HG03103 (cell line): ENCODE results near the gene CACNB2.
A peak's percentile ranks its signal among the peaks of the same experiment; 100 is the strongest.

ENCODE experiments used
- ATAC-seq: cut with Tn5 transposase; IDR thresholded peaks from one replicate; pipeline ENCODE4 v1.9.1; 2021; ENCODE audit warnings: low read depth; ENCODE audit not compliant: unreplicated experiment

Gene CACNB2

GRCh38 chr10:18140149-18140956 lies at the start of gene CACNB2:
CACNB2 (plus strand) TSS chr10:18140424.
- ATAC-seq, result no peak

DNA sequence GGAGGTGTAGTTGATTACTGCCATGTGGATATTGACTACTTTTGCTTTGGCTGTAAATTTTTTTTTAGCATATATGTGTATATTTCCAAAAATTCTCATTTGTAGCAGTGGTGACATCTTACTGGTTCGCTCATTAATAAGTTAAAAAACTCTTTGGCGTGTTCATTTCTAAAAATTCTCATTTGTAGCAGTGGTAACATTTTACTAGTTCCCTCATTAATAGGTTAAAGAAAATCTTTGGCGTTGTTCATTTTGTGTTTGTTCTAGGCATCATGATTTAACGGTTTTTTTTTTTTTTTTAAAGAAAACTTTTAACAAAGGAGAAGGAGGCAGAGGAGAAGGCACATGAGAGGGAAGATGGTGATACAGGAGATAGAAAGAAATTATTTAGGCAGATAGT lies 45.9 kb upstream of the CACNB2 start:
- no peak for ATAC-seq

DNA sequence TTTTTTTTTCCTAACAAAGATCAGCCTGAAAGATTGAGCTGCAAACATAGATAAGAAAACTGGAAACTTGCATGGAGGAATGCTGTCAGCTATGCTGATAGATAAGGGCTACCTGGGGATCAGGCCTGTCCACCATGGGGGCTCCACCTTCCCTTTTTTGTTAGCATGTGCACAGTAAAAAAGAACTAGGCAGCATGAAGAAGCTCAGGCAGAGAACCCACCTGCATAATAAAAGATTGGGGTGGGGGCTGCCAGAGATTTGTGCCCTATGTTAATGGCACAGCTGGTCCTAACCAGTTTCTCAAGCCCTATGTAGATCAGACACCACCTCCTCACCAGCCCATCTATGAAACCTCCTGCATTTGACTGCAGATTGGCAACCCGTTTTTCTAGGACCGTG lies 45.4 kb upstream of the CACNB2 start:
- no peak for ATAC-seq

GRCh38 chr10:18097524-18097923 lies 42.7 kb upstream of the CACNB2 start:
- ATAC-seq, result no peak

GRCh38 chr10:18098201-18098600 lies 42.0 kb upstream of the CACNB2 start:
- no peak for ATAC-seq

- ATAC-seq, result no peak
Measured at GRCh38 chr10:18099415-18099814, 40.8 kb upstream of the CACNB2 start.

GRCh38 chr10:18100669-18101068 lies 39.6 kb upstream of the CACNB2 start:
- no peak for ATAC-seq

- no peak for ATAC-seq
Measured at GRCh38 chr10:18102404-18102803, 37.8 kb upstream of the CACNB2 start.

GRCh38 chr10:18104223-18104872 lies 35.9 kb upstream of the CACNB2 start:
- ATAC-seq, result peak; percentile 63

GRCh38 chr10:18109341-18109870 lies 30.8 kb upstream of the CACNB2 start:
- ATAC-seq, result no peak

DNA sequence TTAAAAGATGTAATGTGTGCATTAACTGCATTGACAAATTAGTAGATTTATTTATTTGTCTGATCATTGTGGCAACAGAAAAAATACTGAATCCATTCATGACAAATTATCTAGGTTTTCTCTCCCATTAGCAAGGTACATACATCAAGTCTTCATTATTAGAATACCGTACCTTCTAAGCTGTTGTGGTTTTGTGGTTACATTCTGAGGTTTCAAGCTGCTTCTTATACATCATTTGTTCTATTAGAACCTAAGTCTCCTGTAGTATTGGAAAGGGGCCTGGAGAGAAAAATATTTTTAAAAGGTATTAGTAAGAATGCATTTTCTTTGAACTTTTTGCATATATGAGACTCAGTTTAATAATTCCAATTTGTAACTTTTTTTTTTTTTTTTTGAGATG lies 26.3 kb upstream of the CACNB2 start:
- ATAC-seq, result no peak

- no peak for ATAC-seq
Measured at GRCh38 chr10:18117276-18117675, 22.9 kb upstream of the CACNB2 start.

DNA sequence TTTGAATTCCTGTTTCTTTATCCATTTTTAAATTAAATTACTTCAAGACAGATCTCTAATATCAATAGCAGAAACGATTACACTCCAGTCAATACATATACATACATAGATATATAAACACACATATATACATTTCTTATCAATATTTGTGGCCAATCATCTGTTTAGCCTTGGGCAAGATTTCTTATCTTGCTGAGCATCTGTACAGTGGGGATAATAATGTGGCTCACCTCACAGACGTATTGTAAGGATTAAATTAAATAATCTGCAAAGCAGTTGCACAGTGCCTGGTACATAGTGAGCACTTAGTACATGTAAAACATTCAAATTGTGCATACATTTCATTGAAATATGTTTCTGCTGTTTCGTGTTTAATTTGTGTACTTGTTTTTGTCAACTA lies 17.5 kb upstream of the CACNB2 start:
- ATAC-seq, result no peak

DNA sequence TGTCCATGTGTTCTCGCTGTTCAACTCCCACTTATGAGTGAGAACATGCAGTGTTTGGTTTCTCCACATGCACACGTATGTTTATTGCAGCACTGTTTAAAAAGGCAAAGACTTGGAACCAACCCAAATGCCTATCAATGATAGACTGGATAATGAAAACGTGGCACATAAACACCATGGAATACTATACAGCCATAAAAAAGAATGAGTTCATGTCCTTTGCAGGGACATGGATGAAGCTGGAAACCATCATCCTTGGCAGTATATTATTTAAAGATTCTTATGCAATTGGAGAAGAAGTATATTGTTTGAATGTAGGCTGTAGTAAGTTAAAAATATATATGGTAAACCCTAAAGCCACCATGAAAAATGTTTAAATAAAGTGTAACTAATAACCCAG lies 7.2 kb upstream of the CACNB2 start:
- no peak for ATAC-seq

- no peak for ATAC-seq
Measured at GRCh38 chr10:18134509-18134908, 5.7 kb upstream of the CACNB2 start.

DNA sequence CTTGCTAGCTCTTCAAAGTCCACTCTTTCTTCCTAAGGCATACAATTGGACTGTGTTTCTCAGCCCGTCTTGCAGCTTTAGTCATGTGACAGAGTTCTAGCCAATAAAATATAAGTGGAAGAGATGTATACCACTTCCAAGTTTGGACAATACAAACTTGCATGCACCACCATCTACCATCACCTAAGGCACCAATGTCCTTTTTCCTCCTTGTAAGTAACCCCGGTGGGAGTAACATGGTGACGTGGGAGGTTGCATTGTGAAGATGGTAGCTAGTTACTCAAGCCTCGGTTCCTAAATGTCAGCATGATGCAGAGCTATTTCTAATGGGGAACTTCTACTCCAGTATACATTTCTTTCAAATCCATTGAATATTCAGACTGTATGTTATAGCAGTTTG lies 5.3 kb upstream of the CACNB2 start:
- ATAC-seq, result no peak

DNA sequence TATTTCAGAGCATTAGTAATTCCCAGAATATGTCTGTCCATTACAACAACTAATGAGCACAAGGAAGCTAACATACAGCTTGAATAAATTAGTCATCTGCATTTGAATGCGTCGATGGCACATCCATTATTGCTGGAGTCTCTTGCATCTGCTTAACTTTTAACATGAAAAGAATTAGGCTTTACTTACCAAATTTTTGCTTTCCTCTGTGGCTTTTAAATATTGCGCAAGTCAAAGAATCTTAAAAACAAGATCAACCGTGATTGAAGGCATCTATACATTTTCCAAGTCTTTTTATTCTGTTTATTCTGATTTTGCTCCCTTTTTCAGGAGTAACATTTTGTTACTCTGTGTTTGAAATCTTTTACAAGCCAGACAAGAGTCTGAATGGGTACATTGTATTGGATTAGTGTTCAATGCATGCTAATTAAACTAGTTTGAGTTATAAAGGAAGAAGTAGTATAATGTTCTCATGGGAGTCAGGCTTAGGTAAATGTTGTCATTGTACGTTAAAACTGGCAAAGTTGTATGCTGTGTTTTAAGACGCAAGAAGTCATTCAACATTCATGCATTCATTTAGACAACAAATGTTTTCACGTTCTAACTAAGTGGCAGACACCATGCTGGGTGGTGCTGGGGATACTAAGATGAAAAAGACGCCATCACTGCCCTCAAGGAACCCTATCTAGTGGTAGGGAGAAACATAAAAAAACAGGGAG lies 4.0 kb upstream of the CACNB2 start:
- ATAC-seq, result no peak

DNA sequence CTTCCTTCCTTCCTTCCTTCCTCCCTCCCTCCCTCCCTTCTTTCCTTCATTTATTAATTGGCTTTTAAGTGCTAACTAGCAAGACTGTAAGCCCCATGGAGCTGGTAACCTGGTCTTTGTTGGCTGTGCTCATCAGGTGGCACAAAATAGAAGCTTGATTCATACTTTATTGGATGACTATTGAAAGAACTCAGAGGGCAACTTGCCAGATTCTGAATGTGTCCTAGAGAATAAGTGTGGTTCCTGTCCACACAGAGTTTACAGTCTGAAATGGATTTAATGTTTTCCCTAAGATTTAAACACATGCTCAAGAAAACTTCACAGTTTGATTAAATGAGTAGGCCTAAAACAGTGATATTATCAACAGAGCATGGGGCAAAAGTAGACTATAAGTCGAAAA lies 3.1 kb upstream of the CACNB2 start:
- ATAC-seq, result no peak

- ATAC-seq, result no peak
Measured at GRCh38 chr10:18140957-18141845, 977 bp downstream of the CACNB2 start.

DNA sequence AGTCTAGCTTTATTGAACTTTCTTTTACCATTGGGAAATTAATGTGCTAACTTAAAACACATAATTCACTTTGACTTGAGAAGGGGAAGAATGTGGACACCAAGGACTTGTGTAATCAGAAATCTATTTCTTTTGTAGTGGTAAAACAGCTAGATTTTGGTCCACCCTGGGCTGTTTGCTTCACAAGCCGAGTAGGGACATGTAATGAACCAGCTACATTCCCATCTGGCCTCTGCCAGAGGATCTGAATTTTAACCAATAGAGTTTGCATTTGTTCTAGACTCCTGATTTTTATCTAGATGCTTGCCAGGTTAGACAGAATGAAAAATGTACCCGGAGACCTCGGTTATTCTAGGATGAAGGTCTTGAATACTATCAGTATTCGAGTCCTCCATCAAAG lies 1.9 kb downstream of the CACNB2 start:
- no peak for ATAC-seq
